GM15510 (cell line): Measurements from ENCODE around the gene EML6.

Source experiments
- POLR2A ChIP-seq: IDR thresholded peaks from 3 replicates; pipeline ENCODE4 v1.6.1; 2011; ENCODE audit warnings: borderline replicate concordance; ENCODE audit not compliant: insufficient read length; ENCODE audit errors: extremely low read depth

Gene EML6

DNA sequence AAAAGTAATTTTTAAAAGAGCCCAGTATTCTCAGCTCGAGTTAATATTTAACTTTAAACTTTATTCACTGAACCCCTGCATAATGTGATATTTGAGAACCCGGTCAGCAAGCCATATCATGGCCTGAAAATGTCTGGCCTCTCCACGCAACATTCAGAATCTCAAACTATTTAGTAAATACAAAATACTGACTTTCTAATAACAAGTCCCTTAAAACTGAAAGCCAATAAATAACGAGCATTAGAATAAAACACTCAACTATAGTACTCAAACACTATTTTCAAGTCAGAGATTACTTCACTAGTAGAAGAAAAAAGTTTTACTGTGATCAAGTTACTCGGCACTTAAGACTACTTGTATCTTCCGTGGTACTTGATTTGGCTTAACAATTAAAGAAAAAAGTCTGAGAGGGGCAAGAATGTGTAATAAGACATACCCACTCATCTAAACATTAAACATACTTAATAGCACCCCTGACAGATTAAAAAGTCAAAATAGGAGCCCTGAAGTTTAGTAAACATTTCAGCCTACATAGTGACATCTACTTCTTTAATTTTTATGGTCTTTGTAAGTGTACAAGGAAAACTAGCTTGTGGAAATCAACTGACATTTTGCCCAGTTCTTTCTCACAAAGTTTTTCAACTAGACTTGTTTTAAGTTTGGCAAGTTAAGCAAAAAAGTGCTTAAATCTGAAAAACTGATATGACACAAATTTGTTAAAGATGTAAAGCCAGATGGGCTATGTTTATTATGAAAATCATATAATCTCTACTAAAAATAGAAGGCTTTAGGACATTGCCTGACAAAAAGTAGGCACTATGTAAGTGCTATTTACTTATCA lies 288.6 kb downstream of the EML6 start:
- no peak for TF ChIP-seq POLR2A

DNA sequence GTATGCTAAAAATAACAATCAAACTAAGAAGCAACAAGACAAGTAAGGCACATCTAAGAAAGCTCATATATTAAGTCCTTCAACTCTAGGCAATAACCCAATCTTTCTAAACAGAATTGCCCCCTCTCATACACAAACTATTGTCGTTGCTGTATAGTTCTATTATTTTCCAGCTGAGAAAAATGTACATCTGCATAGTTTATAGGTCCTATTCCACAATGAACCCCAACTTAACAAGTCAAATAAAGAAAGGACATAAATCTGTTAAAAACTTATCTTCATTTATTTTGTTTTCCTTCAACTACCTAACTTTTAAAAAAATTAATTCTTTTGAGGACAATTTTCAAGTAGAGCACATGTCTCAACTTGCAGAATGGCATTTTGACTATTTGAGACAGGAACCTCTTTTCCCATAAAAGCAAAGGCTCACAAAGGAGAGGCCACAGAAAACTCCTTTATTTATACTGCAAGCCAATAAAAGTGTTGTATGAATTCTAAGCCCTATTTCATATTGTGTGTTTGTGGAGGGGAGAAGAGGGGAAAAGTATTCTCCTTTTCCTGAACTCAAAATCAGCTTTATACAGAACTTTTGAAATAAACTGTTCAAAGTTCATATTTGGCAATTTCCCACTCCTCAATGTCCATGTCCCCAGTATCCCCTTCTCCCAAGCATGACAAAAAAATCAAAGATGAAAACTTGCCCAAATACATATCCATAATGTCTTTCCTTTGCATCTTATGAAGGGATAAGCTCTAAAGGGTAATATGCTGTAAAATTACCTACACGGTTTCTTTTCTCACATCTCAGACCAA lies 289.4 kb downstream of the EML6 start:
- no peak for TF ChIP-seq POLR2A

DNA sequence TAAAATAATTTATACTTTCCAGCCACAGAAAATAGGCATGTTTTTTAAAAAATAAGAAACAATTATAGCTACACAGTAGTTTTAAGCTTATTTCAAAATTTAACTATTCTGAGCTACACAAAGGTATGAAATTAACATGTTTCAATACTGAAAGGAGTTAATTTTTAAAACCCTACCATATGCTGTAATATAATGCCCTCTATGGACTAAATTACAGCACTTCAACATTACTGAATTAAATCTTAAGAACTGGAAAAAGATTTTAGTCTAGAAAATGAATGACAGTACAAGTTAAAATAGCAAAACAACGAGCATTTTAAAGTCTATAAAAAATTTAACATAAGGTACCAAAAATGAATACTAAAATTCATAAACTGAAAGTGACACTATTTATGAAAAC lies 290.5 kb downstream of the EML6 start:
- no peak for TF ChIP-seq POLR2A

DNA sequence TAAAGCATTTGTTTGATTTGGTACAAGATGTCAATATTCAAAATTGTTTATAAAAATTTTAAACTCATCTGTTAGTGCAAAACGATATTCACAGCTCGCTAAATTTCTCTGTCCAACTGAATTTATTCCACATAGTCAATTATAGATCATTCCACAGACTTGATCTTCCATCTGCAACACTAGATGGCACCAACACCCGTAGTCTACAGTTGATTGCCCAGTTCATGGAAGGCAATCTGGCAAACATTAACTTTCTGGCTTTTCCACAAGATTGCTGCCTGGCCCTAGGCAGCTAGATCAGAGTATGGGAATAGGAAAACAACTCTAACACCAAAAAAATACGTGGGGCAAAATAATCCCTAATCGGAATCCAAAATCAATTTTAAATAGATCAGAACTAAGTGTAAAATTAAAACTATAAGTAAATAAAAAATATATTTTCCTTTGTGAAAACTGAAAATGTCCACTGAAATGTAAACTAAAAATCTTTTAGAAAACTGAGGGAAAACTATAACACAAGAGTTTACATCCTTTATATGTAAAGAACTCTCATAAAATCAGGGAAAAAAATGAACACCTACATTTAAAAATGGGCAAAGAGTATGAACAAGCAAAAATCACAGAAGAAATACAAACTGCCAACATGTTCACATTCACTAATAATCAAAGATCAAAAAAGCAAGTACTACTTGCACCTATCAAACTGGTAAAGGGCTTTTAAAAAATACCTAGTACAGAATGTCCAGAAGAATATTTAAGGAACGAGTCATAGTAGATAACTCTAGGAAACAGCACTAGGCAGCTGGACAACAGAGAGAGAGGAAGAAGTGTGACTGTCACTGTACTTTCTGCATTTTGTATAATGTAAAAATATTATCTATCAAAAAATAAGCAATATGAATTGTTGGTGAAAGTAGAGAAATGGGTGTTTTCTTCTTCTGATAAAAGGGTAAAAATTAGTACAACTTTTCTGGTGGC lies 291.8 kb downstream of the EML6 start:
- no peak for TF ChIP-seq POLR2A

DNA sequence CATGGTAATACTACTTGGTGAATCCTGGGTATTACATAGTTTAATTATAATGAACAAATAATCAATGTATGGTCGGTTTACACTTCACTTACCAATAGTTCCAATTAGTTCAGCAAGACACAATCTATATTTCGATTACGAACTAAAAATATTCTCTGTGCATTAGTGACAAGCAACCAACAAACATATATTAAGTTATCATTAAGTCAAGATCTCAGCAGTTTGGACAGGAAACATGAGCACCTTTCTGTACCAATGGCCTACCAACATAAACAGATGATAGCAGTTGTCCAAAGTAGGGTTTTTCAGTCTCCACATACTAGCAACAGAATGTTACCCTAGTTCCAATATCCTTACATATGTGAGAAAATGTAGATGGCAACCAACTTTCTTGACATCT lies 294.0 kb downstream of the EML6 start:
- no peak for TF ChIP-seq POLR2A

DNA sequence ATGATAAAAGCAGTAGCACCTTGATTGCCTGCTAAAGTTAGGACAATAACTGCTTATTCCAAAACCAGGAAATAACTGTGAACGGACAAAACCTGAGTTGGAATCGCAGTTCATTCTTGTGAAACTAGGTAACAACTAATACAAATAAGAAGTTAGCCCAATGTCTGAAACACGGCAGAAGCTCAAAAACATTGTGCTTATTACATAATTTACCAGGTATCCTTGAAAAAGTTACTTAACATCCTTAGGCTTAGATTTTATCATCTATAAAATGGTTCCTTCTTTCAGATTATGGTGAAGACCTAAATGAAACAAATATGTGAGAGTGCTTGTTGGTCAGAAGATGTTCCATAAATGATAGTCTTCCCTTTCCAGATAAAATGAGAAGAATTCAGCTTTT lies 294.4 kb downstream of the EML6 start:
- TF ChIP-seq POLR2A: no peak

DNA sequence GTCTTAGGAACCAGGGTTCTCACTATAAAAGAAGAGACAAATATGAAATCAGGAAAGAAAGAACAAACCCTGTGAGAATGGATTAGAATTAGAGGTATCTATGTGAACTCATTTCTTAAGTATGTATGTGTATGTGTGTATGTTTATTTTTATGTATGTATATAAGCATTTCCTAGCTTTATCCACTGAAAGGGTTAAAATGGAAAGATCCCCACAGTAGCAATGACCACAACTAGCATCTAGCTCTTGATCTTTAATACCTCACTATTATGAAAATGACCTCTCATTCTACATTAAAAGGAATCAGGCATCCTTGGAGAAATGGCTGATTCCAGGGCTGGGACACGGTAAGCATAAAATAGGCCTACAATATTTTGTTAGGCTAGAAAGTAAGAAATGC lies 295.2 kb downstream of the EML6 start:
- no peak for TF ChIP-seq POLR2A

DNA sequence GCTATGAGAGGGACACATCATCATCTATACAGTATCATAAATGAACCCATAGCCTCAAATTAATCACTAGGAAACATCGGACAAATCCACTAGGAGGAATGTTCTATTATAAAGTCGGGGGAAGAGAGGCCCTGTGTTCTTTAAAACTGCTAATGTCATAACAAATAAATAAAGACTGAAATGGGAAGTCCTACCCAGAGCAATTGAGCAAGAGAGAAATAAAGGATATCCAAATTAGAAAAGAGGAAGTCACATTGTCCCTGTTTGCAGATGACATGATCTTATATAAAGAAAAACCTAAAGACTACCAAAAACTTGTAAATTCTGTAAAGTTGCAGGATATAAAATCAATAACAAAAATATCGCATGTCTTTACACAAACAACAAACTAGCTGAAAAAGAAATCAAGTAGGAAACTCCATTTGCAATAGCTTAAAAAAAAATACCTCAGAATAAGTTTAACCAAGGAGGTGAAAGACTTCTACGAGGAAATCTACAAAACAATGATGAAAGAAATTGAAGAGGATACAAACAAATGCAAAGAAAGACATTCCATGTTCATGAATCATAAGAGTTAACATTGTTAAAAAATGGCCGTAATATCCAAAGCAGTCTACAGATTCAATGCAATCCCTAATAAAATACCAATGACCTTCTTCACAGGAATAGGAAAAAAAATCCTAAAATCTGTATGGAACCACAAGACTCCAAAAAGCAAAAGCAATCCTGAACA lies 296.2 kb downstream of the EML6 start:
- TF ChIP-seq POLR2A: no peak
